Urothelium cell line (cell line): Measurements from ENCODE around the gene LAMA4.

ENCODE experiments used
- DNase-seq: peaks from one replicate; pipeline ENCODE4 v3.0.0; 2011; ENCODE audit warnings: low spot score, mixed read lengths
- FAIRE-seq: peaks from 2 replicates; lab custom pipeline; 2011; peaks lifted over from hg19 to GRCh38; lab: Jason Lieb, UNC

Gene LAMA4

DNA sequence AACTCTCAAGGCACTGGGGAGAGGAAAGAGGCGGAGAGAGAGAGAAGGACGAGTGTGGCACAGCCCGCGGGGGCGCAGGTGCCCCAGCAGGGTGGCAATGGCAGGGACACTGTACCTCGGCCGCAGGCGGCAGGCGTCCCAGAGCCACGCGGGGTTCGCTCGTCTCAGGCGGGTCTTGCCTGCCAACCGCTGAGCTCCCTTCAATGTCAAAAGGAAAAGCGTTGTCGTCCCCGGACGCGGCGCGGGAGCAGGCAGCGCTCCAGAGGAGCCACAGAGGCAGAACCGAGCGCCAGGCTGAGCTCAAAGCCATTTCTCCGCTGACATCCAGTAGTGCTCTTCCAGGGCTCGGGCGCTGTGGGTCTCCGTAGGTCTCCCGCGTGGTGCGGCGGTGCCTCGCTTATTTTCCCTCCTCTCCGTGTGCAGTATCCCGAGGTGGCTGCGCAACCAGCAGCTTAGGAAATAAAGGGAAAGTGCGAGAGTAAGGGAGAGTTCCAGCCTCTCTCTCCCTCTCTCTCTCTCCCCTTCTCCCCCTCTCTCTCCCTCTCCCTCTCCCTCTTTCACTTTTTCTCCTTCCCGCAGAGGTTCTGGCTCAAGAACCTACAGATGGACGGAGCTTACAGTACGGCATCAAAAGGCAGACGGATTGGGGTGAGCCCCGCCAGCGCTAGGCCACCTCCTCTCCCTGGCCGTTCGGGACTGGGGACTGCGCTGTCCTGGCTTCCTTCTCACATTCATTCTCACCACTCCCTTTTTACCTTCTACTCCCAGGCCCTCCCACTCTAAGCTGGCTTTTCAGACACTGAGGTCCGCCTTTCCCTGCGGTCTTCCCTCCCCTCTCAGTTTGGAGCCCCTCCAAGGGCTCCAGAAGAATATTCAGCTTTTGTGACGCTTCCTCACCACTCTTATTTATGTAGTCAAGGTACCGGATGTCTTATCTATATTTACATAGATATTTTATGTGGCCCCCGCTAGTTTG, at the start of gene LAMA4:
LAMA4 (minus strand) TSS at position 727 of the 976 bp plus-strand sequence; CDS start at position 310, 417 bp downstream.
- FAIRE-seq: no peak

GRCh38 chr6:112302142-112302705, 47.9 kb upstream of the LAMA4 start:
- FAIRE-seq (no peak), DNase-seq (no peak)

More for the DNA sequence above, at the start of gene LAMA4:
- DNase-seq: peak; percentile 33

GRCh38 chr6:112300896-112301295, 46.5 kb upstream of the LAMA4 start:
- FAIRE-seq (no peak), DNase-seq (no peak)

GRCh38 chr6:112298816-112299281, 44.5 kb upstream of the LAMA4 start:
- no peak for FAIRE-seq
- peak; percentile 14 for DNase-seq

DNA sequence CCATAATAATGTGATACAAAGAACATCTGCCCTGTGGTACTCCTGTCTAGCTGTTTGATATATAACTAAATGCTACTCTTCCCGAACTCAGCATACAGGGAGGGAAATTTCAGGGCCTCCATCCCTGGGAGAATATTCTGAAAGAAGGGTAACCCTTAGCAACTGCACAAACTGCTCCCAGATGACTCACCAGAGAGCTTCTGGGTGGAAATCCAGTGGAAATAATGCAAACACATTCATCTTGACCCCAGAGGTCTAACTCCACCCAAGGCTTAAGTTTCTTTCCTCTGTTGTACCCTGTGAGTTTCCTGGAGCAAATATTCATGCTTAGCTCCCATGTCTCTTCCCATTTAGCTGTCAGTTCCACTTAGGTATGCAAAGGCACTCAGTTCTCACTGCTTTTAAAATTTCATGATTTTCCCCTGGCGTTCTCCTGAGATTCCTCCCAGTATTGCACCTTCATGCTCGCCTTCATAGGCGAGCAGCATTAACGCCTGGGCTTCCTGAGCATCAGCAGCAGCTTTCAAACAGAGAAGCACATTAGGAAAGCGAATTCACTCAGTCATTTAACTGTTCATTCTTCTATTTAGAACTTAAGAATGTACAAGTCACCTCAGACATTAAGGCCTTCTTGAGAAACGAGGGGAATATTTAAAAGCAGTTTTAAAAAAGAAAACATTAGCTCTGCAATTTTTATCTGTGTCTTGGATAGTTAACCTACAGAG, 43.8 kb upstream of the LAMA4 start:
- no peak for FAIRE-seq

DNA sequence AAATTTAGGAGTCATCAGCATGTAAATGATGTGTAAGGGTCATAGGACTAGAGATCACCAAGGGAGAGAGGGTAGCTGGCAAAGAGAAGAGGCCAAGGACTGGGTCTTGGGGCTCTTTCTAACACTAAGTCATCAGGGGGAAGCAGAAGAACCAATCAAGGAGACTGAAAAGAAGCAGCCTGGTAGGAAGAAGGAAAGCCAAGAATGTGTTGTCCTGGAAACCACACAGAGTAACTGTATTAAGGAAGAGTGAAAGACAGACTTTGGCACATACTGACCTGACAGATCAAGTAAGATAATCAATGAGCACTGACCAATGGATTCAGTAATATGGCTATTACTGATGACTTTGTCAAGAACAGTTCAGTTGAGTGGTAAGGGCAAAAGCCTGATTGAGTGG, 42.3 kb upstream of the LAMA4 start:
- DNase-seq (no peak), FAIRE-seq (no peak)

More for the DNA sequence above, 43.8 kb upstream of the LAMA4 start:
- DNase-seq: no peak

- FAIRE-seq (no peak), DNase-seq (peak; percentile 19)
Measured at GRCh38 chr6:112296122-112296521, 41.8 kb upstream of the LAMA4 start.

- FAIRE-seq: no peak
- no peak for DNase-seq
Measured at GRCh38 chr6:112291161-112291762, 36.9 kb upstream of the LAMA4 start.

DNA sequence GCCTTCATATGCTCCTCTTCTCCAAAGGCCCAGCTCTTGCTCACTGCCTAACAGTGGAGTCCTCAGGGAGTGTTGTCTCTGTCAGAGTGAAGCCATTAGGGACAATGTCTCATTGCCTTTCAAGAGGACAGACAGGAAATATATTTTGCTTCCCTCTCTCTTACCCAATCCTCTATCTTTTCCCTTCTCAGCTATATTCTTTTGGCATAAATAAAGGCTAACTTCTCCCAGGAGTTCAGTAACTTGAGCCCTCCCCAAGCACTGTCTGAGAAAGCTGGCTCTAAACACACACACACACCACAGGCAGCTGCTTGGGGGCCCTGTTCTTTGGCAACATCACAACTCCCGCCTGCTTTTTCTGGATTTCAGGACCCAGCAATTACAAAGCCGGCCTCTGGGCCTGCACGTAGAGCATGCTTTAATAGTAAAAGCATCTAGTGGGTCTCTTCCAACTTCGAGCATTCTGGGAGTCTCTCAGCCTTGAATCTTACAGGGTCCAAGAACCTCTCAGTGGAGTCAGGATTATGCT, 34.7 kb upstream of the LAMA4 start:
- no peak for FAIRE-seq
- no peak for DNase-seq

DNA sequence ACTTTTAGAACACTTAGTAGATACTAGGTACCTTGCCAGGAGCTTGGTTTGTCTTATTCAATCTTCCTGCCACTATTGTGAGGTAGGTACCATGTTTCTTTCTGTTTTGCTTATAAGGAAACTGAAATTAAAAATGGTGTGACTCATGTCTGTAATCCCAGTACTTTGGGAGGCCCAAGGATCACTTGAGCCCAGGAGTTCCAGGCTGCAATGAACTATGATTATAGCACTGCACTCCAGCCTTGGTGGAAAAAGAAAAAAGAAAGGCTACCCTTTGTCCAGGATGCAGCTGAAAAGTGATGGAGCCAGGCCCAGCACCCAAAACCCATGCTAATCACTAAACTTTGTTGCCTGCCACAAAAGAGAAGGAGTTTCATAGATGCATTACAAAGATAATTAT, 34.1 kb upstream of the LAMA4 start:
- DNase-seq (no peak), FAIRE-seq (no peak)

GRCh38 chr6:112287577-112288225, 33.3 kb upstream of the LAMA4 start:
- FAIRE-seq (no peak), DNase-seq (no peak)

DNA sequence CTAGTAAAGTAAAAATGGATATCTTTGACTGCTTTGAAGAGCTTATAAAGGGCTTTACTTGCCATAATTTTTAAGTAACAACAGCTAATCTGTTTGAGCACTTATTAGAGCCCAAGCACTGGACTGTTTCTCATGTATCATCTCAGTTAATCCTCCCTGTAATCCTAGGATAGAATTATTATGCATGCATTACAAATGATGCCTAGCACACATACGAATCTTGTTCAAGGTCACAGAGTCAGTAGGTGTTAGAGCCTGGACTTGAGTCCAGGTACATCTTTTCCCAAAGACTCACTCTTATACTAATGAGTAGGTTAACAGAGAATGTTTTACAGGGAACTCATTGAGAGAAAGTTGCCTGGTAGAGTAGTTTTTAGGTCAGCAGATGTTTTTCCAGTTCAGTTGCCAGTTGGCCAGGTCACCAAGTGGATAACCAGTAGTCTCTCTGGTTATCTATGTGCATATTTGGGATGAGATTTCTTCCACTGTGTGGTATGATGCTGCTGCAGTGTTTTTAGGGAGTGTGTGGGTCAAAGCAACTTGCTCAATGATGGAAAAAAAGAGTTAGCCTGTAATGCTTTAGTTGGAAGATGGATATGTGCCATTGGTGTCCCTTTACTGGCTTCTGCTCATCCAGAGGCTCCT, 32.3 kb upstream of the LAMA4 start:
- FAIRE-seq (no peak), DNase-seq (no peak)

DNA sequence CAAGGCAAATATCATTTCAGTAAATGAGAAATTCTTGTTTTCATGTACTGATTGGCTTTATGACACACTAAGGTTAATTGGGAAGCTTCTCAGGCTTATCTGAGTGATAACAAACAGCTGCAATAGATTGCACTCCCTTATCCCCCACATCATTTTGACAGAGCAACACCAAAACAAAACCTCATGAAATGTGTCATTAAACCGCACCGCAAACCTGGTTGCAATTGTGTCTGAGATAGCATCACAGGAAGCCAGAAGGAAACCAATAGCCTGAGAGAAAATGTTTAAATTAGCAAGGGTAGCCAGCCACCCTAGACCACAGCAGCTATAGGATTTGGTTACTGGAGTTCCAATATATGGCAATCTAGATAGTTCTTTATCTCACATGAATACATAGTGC, 31.6 kb upstream of the LAMA4 start:
- FAIRE-seq: no peak
- DNase-seq: no peak

DNA sequence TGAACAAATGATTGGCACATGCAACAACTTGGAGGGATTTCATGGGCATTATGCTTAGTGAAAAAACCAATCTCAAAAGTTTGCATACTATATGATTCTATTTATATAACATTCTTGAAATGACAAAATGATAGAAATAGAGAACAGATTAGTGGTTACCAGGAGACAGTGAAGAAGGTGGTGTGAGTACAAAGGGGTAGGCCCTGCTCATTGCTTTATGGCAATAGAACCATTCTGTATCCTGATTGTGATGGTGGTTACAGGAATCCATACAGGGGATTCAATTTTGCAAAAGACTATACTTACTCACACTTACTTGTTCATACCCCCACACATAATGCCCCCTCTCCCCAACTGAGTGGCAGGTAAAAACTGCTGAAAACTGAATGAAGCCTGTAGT, 30.2 kb upstream of the LAMA4 start:
- FAIRE-seq: no peak

DNA sequence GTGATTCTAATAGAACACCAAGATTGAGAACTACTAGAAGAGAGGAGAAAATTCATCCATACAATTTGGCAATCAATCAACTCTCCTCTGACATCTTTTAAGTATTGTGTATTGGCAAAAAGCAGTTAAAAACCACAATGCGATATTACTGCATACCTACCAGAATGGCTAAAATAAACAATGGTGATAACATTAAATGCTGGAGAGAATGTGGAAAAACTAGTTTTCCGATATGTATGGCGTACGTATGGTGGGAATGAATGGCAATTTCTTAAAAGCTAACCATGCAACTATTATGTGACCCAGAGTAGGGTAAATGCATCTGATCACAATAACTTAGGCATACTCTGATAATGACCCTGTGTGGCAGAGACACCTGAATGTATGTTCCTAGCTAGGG, 29.3 kb upstream of the LAMA4 start:
- DNase-seq (no peak), FAIRE-seq (no peak)

More for the DNA sequence above, 30.2 kb upstream of the LAMA4 start:
- no peak for DNase-seq

GRCh38 chr6:112281821-112282615, 27.7 kb upstream of the LAMA4 start:
- no peak for FAIRE-seq
- peak; percentile 12 for DNase-seq

- DNase-seq (no peak), FAIRE-seq (no peak)
Measured at GRCh38 chr6:112279031-112279935, 24.9 kb upstream of the LAMA4 start.

DNA sequence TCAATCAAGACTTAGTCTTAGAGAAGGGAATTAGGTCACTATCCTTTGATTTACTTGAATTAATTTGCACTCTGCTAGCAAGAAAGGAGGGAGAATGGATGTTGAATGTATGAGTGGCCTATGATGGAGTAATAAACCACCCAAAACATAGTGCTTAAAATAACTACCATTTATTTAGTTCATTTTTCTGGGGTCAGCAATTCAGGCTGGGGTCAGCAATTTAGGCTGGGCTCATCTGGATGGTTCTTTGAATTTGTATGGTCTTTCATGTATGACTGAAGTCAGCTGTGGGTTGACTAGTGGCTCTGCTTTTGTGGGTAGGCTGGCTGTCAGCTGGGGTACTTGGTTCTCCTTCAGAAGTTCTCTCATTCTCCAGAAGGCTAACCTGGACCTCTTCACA, 21.0 kb upstream of the LAMA4 start:
- DNase-seq (no peak), FAIRE-seq (no peak)
